ENCODE data around the gene RPS24. TPM values are rescaled to one million over a fixed set of nuclear protein-coding genes. Genes with fewer than 3 reads are reported as not detected.

The RPS24 gene
- total and polyA plus RNA-seq, 10 of the 15 experiments (the other 5 are each of a cell fraction or from before 2014, with no cell fraction given): 1,343 to 7,285 (median 2,230) TPM

DNA sequence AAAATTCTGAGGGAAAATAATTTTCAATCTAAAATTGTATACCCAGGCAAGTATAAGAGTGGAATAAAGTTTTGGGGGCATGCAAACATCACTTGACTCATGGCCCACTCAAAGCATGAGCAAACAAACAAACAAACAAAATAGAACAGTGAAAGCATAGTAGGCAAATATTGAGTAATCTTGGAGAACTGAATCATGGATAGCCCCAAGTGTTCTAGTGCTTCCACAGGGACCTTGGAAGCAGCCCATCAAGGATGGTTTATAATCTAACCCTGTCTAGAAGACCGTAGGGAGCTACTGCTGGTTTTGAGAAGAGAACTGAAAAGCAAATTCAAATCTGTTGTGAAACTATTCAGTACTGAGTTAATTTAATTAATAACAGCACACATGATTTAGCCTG, 26.5 kb upstream of the RPS24 start:
- CTCF ChIA-PET: interaction anchor here (0.6 kb wide), 1 partner anchor 676 kb away, joined by 3 read pairs; no protein-coding TSS in a partner anchor
- H3K27me3 ChIP-seq (replicated peaks in 1 of 2; ENCODE audit: control insufficient read depth in 2 of 2, insufficient read depth in 2 of 2, low read length in 1 of 2): no peaks in the 10 kb centered on the region
- no peaks in the 10 kb centered on the region for H3K4me1 ChIP-seq (ENCODE audit: control insufficient read depth, insufficient read depth, low read length)
- in situ Hi-C loops (cut with MboI): no loop called here
- H2AFZ ChIP-seq (ENCODE audit: control insufficient read depth, low read depth, low read length): no peak overlapping the region
- DNase-seq (ENCODE audit: low read depth, low spot score): no peak
- no TSS peak for BruUV-seq (replicated peaks)
- no peak overlapping the region for H3K4me2 ChIP-seq (ENCODE audit: control insufficient read depth, insufficient read depth)
- no peak overlapping the region for H3K9ac ChIP-seq (ENCODE audit: control insufficient read depth, insufficient read depth, low read length)
- RAD21 ChIA-PET (ENCODE audit: unreplicated experiment): no interaction called here
- no peak overlapping the region for H3K4me3 ChIP-seq
- no peak for FAIRE-seq
- intact Hi-C loops (cut with micrococcal nuclease; ENCODE audit: unreplicated experiment): no loop called here
- H4K20me1 ChIP-seq (ENCODE audit: control insufficient read depth, insufficient read depth): no peaks in the 10 kb centered on the region
- no peak for ATAC-seq
- SMC1A ChIA-PET (ENCODE audit: uncharacterized antibody, unreplicated experiment): no interaction called here
- peaks cover 17 to 44% of the 10 kb centered on the region in 2 experiments for H3K36me3 ChIP-seq (ENCODE audit: control insufficient read depth in 2 of 2, insufficient read depth in 2 of 2, low read length in 1 of 2)
- POLR2A ChIA-PET: no interaction called here
- WGBS (ENCODE audit: insufficient coverage, insufficient replicate concordance, low lambda C conversion rate, missing lambda C conversion rate): 85% methylated on average over 1 of the region's 1 CpG
- TF ChIP-seq NFXL1 (IDR thresholded peaks at IDR 0.05; ENCODE audit: borderline replicate concordance) (no peak), RCOR1 (conservative IDR thresholded peaks at IDR 0.05; ENCODE audit: low read depth, low read length) (no peak), SIX5 (IDR thresholded peaks at IDR 0.05; ENCODE audit: low read depth, low read length, severe bottlenecking) (no peak), MEF2B (IDR thresholded peaks at IDR 0.05; ENCODE audit: partially characterized antibody, poor library complexity, severe bottlenecking) (no peak), TAF1 (IDR thresholded peaks at IDR 0.05; ENCODE audit: borderline replicate concordance, low read depth, low read length) (no peak), POLR2AphosphoS5 (IDR thresholded peaks at IDR 0.05; ENCODE audit: low read length) (no peak), SPI1 (IDR thresholded peaks at IDR 0.05; ENCODE audit: borderline replicate concordance, insufficient read depth, low read depth, low read length) (no peak), POLR2AphosphoS2 (IDR thresholded peaks at IDR 0.05; ENCODE audit: low read depth, low read length) (no peak), TCF12 (IDR thresholded peaks at IDR 0.05; ENCODE audit: low read depth, low read length) (no peak), MTA3 (IDR thresholded peaks at IDR 0.05; ENCODE audit: borderline replicate concordance, low read length) (no peak), ZNF622 (IDR thresholded peaks at IDR 0.05) (no peak), RELA (IDR thresholded peaks at IDR 0.05; ENCODE audit: borderline replicate concordance, partially characterized antibody) (no peak), NR2C1 (IDR thresholded peaks at IDR 0.05) (no peak), RB1 (IDR thresholded peaks at IDR 0.05; ENCODE audit: borderline replicate concordance) (no peak), ASH2L (IDR thresholded peaks at IDR 0.05; ENCODE audit: borderline replicate concordance, low read depth) (no peak), MYB (IDR thresholded peaks at IDR 0.05; ENCODE audit: borderline replicate concordance, low read depth, low read length) (no peak)
- TF ChIP-seq, protein P1, sequence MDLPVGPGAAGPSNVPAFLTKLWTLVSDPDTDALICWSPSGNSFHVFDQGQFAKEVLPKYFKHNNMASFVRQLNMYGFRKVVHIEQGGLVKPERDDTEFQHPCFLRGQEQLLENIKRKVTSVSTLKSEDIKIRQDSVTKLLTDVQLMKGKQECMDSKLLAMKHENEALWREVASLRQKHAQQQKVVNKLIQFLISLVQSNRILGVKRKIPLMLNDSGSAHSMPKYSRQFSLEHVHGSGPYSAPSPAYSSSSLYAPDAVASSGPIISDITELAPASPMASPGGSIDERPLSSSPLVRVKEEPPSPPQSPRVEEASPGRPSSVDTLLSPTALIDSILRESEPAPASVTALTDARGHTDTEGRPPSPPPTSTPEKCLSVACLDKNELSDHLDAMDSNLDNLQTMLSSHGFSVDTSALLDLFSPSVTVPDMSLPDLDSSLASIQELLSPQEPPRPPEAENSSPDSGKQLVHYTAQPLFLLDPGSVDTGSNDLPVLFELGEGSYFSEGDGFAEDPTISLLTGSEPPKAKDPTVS (IDR thresholded peaks at IDR 0.05; ENCODE audit: low read depth, low read length): no peak
- no peaks in the 10 kb centered on the region for H3K79me2 ChIP-seq (ENCODE audit: control insufficient read depth, insufficient read depth, low read length)
- no peak overlapping the region for H3K27ac ChIP-seq (ENCODE audit: control insufficient read depth, insufficient read depth)
- H3K9me3 ChIP-seq (replicated peaks; ENCODE audit: control insufficient read depth, insufficient read depth, low read length): no peaks in the 10 kb centered on the region

Data from GM12878 (cell line).